RWPE2 (cell line): Measurements from ENCODE around the gene SLC22A31.
A peak's percentile ranks its signal among the peaks of the same experiment; 100 is the strongest.
"Not testable (repeated sequence)": the region's sequence is repeated elsewhere in the genome, so short reads cannot be mapped to it uniquely, and the experiment has no call there.

Experiments used
- ATAC-seq: fragments of 200-7000 bp; cut with Tn5 transposase; 3 replicates; pipeline ENCODE4 v1.9.1; 2021; ENCODE audit warnings: low read depth
- DNase-seq: peaks from one replicate; pipeline ENCODE4 v3.0.0-alpha.2; 2020; ENCODE audit warnings: low spot score
- H3K27ac ChIP-seq: fragments of 450-650 bp; 2 replicates; pipeline ENCODE4 v1.5.1; 2017; ENCODE audit warnings: mild to moderate bottlenecking; ENCODE audit not compliant: poor library complexity, severe bottlenecking
- H3K27me3 ChIP-seq: fragments of 250-450 bp; sonication (Bioruptor Pico); 2 replicates; pipeline ENCODE4 v1.5.1; 2021; ENCODE audit warnings: mild to moderate bottlenecking, moderate library complexity; ENCODE audit not compliant: insufficient read depth, poor library complexity, severe bottlenecking
- H3K36me3 ChIP-seq: fragments of 250-450 bp; sonication (Bioruptor Pico); 2 replicates; pipeline ENCODE4 v1.5.1; 2020; ENCODE audit warnings: low read depth, mild to moderate bottlenecking, moderate library complexity
- H3K4me1 ChIP-seq: fragments of 250-450 bp; sonication (Bioruptor Pico); 2 replicates; pipeline ENCODE4 v1.5.1; 2021; ENCODE audit warnings: mild to moderate bottlenecking, moderate library complexity; ENCODE audit not compliant: insufficient read depth, poor library complexity, severe bottlenecking
- H3K4me3 ChIP-seq: fragments of 250-450 bp; sonication (Bioruptor Pico); 2 replicates; pipeline ENCODE4 v1.5.1; 2021; ENCODE audit warnings: mild to moderate bottlenecking, moderate library complexity; ENCODE audit not compliant: severe bottlenecking
- H3K9me3 ChIP-seq: fragments of 250-450 bp; sonication (Bioruptor Pico); 2 replicates; pipeline ENCODE4 v1.5.1; 2021; ENCODE audit warnings: mild to moderate bottlenecking, moderate library complexity; ENCODE audit not compliant: severe bottlenecking
- CTCF ChIP-seq: fragments of 450-650 bp; IDR thresholded peaks from one replicate; pipeline ENCODE4 v1.5.1; 2017; ENCODE audit warnings: mild to moderate bottlenecking, moderate library complexity; ENCODE audit not compliant: poor library complexity, severe bottlenecking

SLC22A31 gene

GRCh38 chr16:89167425-89167941 lies 32.9 kb downstream of the SLC22A31 start:
- DNase-seq (no peak), ATAC-seq (peak; percentile 20; the same call in 2 of the 3 replicates)
- Histone ChIP-seq H3K9me3 (no peaks in the 10 kb centered on the region), H3K27me3 (peaks cover 5% of the 10 kb centered on the region), H3K4me3 (no peak overlapping the region), H3K4me1 (no peaks in the 10 kb centered on the region), H3K27ac (no peak overlapping the region), H3K36me3 (no peaks in the 10 kb centered on the region)
- TF ChIP-seq CTCF = peak; percentile 81

DNA sequence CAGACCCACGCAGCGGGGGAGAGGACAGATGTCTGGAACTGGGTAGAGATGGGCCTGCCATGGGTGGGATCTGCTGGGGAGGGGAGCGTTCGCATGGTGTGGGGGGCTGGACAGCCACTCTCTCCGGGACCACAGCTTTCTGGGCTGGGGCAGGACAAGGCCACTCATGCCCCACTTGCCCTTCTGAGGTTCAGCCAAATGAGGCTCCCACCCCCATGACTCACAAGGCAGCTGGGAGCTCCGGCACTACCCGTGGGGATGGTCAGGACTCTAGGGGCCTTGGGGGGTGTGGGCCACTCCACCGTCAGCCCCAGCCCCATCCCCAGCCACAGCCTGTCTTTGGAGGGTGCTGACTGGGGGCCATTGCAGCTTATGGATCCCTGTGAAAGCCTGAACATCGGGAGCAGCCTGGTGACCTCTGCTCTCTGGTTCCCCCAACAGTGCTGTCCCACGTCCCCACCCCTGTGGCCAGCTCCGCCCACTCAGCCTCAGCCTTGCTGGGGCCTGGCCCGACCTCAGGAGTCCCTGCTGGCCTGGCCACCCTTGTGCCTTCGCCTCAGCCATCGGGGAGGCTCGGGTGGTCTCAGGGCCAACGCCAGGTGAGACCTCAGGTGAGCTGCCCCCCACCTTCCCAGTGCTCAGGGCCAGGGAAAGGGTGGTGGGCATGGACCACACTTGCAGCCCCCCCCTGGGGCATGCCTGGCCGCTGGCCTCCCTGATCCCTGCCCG lies 33.5 kb downstream of the SLC22A31 start:
- Histone ChIP-seq H3K27me3 (no peaks in the 10 kb centered on the region), H3K27ac (no peak overlapping the region), H3K9me3 (no peaks in the 10 kb centered on the region), H3K4me3 (no peak overlapping the region), H3K4me1 (no peaks in the 10 kb centered on the region), H3K36me3 (no peaks in the 10 kb centered on the region)
- ATAC-seq (no peak), DNase-seq (no peak)
- TF ChIP-seq CTCF = no peak

DNA sequence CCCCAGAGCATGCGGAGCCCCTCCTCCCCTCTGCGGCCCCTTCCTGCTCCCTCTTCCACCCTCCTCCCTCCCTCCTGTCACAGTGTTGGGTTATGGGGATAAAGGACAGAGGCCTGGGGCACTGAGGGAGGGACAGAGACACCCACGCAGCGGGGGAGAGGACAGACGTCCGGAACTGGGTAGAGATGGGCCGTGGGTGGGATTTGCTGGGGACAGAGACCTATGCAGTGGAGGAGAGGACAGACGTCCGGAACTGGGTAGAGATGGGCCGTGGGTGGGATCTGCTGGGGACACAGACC lies 34.7 kb downstream of the SLC22A31 start:
- not testable (repeated sequence) for H3K4me3 ChIP-seq, H3K9me3 ChIP-seq, DNase-seq, H3K4me1 ChIP-seq, ATAC-seq, H3K27me3 ChIP-seq, H3K27ac ChIP-seq, H3K36me3 ChIP-seq

- no peaks in the 10 kb centered on the region for H3K9me3 ChIP-seq
- H3K27ac ChIP-seq = no peak overlapping the region
- H3K4me1 ChIP-seq = no peaks in the 10 kb centered on the region
- TF ChIP-seq CTCF = no peak
- DNase-seq (no peak), ATAC-seq (no peak)
- H3K27me3 ChIP-seq = no peaks in the 10 kb centered on the region
- H3K4me3 ChIP-seq = no peak overlapping the region
- no peaks in the 10 kb centered on the region for H3K36me3 ChIP-seq
Observed at GRCh38 chr16:89164847-89165680, 35.3 kb downstream of the SLC22A31 start.

- no peaks in the 10 kb centered on the region for H3K36me3 ChIP-seq
- H3K4me3 ChIP-seq = no peak overlapping the region
- no peaks in the 10 kb centered on the region for H3K9me3 ChIP-seq
- ATAC-seq (no peak), DNase-seq (no peak)
- H3K27me3 ChIP-seq = no peaks in the 10 kb centered on the region
- no peak overlapping the region for H3K27ac ChIP-seq
- H3K4me1 ChIP-seq = no peaks in the 10 kb centered on the region
- TF ChIP-seq CTCF = no peak
Observed at GRCh38 chr16:89164436-89164835, 35.9 kb downstream of the SLC22A31 start.
